ENCODE measurements around the gene GIMAP1. TPM values are rescaled to one million over a fixed set of nuclear protein-coding genes. Genes with fewer than 3 reads are reported as not detected.

GIMAP1 gene
- total and polyA plus RNA-seq, 2 of the 8 experiments (the other 6 are each of a cell fraction or from before 2014, with no cell fraction given), result not detected

DNA sequence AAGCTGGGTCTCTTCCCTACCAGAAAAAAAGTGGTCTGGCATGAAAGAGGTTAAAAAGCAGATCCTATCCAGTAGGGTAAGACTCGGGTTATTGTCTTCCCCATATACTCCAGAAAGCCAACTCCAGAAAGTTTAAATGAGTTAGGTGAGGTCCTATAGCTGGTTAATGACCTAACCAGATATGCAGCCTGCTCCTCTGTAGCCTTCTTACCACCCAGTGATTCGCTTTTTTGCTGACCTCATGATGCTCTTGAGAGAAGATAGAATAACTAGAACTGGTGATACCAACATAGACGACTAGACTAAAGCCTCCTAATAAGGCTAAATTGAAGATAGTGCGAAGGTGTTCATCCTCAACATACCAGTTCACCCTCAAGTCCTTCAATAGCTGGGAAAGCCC, 675 bp upstream of the GIMAP1 start:
- DNase-seq (ENCODE audit: low read depth in 1 of 2, low spot score in 2 of 2) (no peak), FAIRE-seq (no peak)
- Histone ChIP-seq H3K4me2 (ENCODE audit: insufficient read depth in 1 of 2, low read depth in 2 of 2, low read length in 2 of 2) (no peak overlapping the region), H2BK12ac (ENCODE audit: low read depth, low read length) (no peak overlapping the region), H3K56ac (replicated peaks; ENCODE audit: insufficient read length, low read depth, low read length) (no peak overlapping the region), H2AFZ (ENCODE audit: low read length) (no peak overlapping the region), H3K23me2 (ENCODE audit: low read depth, low read length) (no peaks in the 10 kb centered on the region), H3K79me1 (ENCODE audit: low read depth, low read length) (no peaks in the 10 kb centered on the region), H3K9me3 (ENCODE audit: insufficient read depth in 2 of 2, low read depth in 1 of 2, low read length in 1 of 2) (no peaks in the 10 kb centered on the region; a peak in 1 of 4 replicates), H4K5ac (ENCODE audit: insufficient read length, low read depth, low read length) (no peak overlapping the region), H3K14ac (ENCODE audit: insufficient read length) (no peak overlapping the region), H3K27ac (ENCODE audit: low read depth, low read length) (no peak overlapping the region), H3K18ac (ENCODE audit: extremely low read depth, low read length) (no peak overlapping the region), H2AK5ac (ENCODE audit: low read depth, low read length) (no peak overlapping the region), H2BK15ac (ENCODE audit: low read length) (no peak overlapping the region), H3K4ac (replicated peaks; ENCODE audit: insufficient read length, low read depth, low read length) (no peak overlapping the region), H3K23ac (ENCODE audit: insufficient read length) (no peak overlapping the region), H3K79me2 (ENCODE audit: control insufficient read depth in 1 of 2, insufficient read depth in 2 of 2, low read length in 2 of 2) (no peaks in the 10 kb centered on the region), H3K9ac (replicated peaks in 1 of 4; ENCODE audit: extremely low read depth in 1 of 4, low read depth in 3 of 4, low read length in 3 of 4) (no peak overlapping the region), H3K36me3 (ENCODE audit: control insufficient read depth in 2 of 4, insufficient read depth in 4 of 4, low read length in 3 of 4) (no peaks in the 10 kb centered on the region), H3K27me3 (replicated peaks in 1 of 4; ENCODE audit: control insufficient read depth in 3 of 4, extremely low read depth in 1 of 4, insufficient read depth in 3 of 4, low read length in 3 of 4) (peaks cover 0 to 8% (median 2%) of the 10 kb centered on the region in 4 experiments; a peak in 4 of 7 replicates), H2BK20ac (ENCODE audit: low read length) (no peak overlapping the region), H4K8ac (ENCODE audit: extremely low read depth, insufficient read depth, low read length) (no peak overlapping the region), H2BK5ac (ENCODE audit: low read depth, low read length) (no peak overlapping the region), H4K91ac (replicated peaks; ENCODE audit: insufficient read length, low read length) (no peak overlapping the region), H2BK120ac (replicated peaks; ENCODE audit: low read depth, low read length) (no peak overlapping the region), H4K20me1 (replicated peaks in 1 of 2; ENCODE audit: control insufficient read depth in 1 of 2, insufficient read depth in 2 of 2, low read length in 2 of 2) (no peaks in the 10 kb centered on the region), H3K4me1 (replicated peaks in 1 of 4; ENCODE audit: control insufficient read depth in 3 of 4, insufficient read depth in 4 of 4, low read length in 3 of 4) (no peaks in the 10 kb centered on the region), H3K4me3 (ENCODE audit: extremely low read depth in 1 of 4, insufficient read depth in 2 of 4, low read depth in 3 of 4, low read length in 4 of 4) (no peak overlapping the region)
- POLR2A ChIA-PET (ENCODE audit: partially characterized antibody), result no interaction called here
- WGBS, 2 experiments (ENCODE audit: extremely low coverage in 1 of 2, insufficient coverage in 1 of 2, insufficient read length in 1 of 2, insufficient replicate concordance in 2 of 2, low coverage in 1 of 2, low lambda C conversion rate in 2 of 2, missing lambda C conversion rate in 1 of 2), result 73% methylated on average over 4 of the region's 4 CpGs; no CpG with 5 or more reads in 1 of the 2 experiments
- CTCF ChIA-PET (ENCODE audit: partially characterized antibody), result interaction anchor here (0.7 to 1.5 kb wide), 3 partner anchors 20 to 203 kb away, joined by 3 to 4 read pairs (median 4); no protein-coding TSS in a partner anchor
- TF ChIP-seq SAP30 (IDR thresholded peaks at IDR 0.05; ENCODE audit: insufficient read depth, insufficient replicate concordance, low read length), result no peak
- no peak for TF ChIP-seq EGR1 (IDR thresholded peaks at IDR 0.05; ENCODE audit: borderline replicate concordance, low read depth, low read length)
- TF ChIP-seq SP4 (IDR thresholded peaks at IDR 0.05; ENCODE audit: low read length), result no peak
- no peak for TF ChIP-seq CBX8 (IDR thresholded peaks at IDR 0.05; ENCODE audit: borderline replicate concordance, low read depth, low read length)
- no peak for TF ChIP-seq BCL11A (IDR thresholded peaks at IDR 0.05; ENCODE audit: low read depth in 2 of 2, low read length in 2 of 2)
- no peak for TF ChIP-seq YY1 (IDR thresholded peaks at IDR 0.05; ENCODE audit: low read depth, low read length)
- TF ChIP-seq, protein P1, sequence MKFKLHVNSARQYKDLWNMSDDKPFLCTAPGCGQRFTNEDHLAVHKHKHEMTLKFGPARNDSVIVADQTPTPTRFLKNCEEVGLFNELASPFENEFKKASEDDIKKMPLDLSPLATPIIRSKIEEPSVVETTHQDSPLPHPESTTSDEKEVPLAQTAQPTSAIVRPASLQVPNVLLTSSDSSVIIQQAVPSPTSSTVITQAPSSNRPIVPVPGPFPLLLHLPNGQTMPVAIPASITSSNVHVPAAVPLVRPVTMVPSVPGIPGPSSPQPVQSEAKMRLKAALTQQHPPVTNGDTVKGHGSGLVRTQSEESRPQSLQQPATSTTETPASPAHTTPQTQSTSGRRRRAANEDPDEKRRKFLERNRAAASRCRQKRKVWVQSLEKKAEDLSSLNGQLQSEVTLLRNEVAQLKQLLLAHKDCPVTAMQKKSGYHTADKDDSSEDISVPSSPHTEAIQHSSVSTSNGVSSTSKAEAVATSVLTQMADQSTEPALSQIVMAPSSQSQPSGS (IDR thresholded peaks at IDR 0.05; ENCODE audit: low read length), result no peak
- no peak for TF ChIP-seq BACH1 (IDR thresholded peaks at IDR 0.05; ENCODE audit: low read length)
- no peak for TF ChIP-seq SUZ12 (IDR thresholded peaks at IDR 0.05; ENCODE audit: low read length)
- TF ChIP-seq RFX5 (IDR thresholded peaks at IDR 0.05; ENCODE audit: borderline replicate concordance, low read depth, low read length), result no peak
- no peak for TF ChIP-seq NANOG (IDR thresholded peaks at IDR 0.05; ENCODE audit: insufficient read depth, low read depth, low read length, poor library complexity, severe bottlenecking)
- no peak for TF ChIP-seq POLR2AphosphoS5 (IDR thresholded peaks at IDR 0.05; ENCODE audit: low read depth, low read length)
- no peak for TF ChIP-seq SIRT6 (IDR thresholded peaks at IDR 0.05; ENCODE audit: low read length)
- no peak for TF ChIP-seq CREB1 (IDR thresholded peaks at IDR 0.05)

All from H1 (cell line).